ENCODE data around the gene DLGAP1.

- TF ChIP-seq EZH2 (IDR thresholded peaks at IDR 0.05; ENCODE audit: borderline replicate concordance, insufficient read depth, low read length, poor library complexity, severe bottlenecking) (no peak), CTCF (IDR thresholded peaks at IDR 0.05; ENCODE audit: poor library complexity, severe bottlenecking) (no peak), REST (IDR thresholded peaks at IDR 0.05; ENCODE audit: borderline replicate concordance) (no peak)
Observed at GRCh38 chr18:3452750-3453539, 1002.2 kb downstream of the DLGAP1 start.

All from neural cell (in vitro differentiated cells).